GM18508 (cell line): ENCODE results near the gene NCOA5.
A peak's percentile ranks its signal among the peaks of the same experiment; 100 is the strongest.
"Not testable (repeated sequence)": the region's sequence is repeated elsewhere in the genome, so short reads cannot be mapped to it uniquely, and the experiment has no call there.

Experiments
- ATAC-seq: cut with Tn5 transposase; IDR thresholded peaks from one replicate; pipeline ENCODE4 v1.9.1; 2021; ENCODE audit warnings: moderate number of reproducible peaks; ENCODE audit not compliant: insufficient read depth, unreplicated experiment

Gene NCOA5

DNA sequence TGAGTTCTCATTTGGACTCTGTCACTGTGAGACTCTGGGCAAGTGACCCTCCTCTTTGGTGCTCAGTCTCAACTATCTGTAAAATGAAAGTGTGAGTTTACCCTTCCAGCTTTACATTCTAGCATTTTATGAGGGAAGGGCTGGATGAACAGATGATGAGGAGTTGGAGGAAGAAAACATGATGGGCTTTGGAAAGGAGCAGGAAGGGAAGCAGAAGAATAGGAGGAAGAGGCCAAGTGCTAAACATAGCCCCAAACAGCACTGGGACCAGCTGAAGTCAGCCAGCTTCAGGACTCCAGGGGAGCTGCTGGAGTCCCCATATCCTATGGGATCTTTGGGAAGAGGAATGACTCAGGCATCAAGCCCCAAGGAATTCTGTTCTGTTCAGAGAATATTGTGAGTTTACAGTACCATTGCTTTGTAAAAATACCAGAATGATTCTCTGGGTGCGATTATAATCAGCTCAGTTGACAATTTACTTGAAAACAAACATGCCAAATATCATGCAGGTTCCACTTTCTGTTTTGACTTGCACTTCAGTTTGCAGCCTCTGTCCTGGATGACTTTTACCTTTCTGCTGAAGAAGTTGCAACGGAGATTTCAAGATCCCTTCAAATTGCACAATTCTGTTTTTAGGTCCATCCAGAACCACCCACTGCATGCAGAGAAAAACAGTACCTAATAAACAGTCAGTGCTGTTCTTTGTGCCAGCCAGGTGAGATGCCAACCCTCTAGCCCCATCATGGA, 31.6 kb upstream of the NCOA5 start:
- no peak for ATAC-seq

DNA sequence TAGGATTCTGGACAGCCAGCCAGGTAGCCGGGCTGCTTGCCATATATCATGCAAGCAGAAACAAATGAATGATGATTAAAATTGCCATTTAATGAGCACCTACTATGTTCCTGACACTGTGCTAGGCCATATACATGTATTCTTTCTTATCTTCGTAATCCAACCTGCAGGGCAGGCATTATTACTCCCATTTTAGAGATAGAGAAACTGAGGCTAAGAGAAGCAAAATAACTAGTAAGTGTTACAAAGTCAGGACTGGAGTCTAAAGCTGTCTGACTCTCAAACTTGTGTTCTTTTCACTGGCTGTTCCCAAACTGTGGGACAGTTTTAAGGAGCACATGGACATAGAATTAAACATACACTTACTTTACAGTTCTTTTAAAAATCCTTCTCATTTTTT, 30.4 kb upstream of the NCOA5 start:
- no peak for ATAC-seq

DNA sequence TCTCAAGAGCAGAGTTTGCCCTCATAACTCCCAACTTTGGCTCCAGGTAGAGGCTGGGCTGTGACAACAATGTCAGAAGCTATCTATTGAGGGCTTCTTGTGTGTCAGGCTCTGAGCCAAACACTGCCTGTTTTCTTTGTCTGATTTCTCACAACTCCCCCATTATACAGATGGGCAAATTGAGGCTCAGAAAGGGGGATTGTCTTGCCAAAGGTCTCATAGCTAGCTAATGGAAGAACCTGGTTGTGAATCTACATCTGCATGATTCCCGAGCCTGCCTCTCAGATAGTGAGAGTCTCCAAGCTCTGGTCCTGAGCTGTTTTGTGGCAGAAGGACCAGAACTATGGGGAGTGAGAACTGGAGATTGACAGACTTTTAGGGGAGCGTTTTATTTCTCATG, 29.8 kb upstream of the NCOA5 start:
- no peak for ATAC-seq

DNA sequence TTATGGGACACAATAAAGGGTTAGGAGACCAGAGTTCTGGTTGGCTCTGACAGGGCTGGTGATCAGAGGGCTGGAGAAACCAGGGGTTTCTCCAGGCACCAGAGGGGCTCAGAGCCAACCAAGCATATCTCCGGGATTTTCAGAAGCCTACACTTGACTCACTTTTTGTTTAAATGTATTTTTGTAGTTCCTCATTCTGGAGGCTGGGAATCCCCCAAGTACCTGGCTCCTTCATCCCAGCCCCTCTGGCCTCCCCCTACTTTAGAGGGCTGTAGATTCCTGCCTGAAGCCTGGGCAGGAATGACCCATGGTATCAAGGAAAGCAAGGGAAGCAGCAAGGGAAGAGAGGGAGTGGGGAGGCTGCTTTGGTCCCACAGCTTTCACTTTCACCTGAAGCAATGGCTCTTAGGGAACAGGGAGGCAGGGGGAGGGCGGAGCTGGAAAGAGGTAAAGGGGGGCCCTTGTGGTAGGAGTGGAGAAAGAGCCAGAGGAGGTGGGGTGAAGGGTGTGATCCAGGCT, 29.3 kb upstream of the NCOA5 start:
- ATAC-seq = no peak

DNA sequence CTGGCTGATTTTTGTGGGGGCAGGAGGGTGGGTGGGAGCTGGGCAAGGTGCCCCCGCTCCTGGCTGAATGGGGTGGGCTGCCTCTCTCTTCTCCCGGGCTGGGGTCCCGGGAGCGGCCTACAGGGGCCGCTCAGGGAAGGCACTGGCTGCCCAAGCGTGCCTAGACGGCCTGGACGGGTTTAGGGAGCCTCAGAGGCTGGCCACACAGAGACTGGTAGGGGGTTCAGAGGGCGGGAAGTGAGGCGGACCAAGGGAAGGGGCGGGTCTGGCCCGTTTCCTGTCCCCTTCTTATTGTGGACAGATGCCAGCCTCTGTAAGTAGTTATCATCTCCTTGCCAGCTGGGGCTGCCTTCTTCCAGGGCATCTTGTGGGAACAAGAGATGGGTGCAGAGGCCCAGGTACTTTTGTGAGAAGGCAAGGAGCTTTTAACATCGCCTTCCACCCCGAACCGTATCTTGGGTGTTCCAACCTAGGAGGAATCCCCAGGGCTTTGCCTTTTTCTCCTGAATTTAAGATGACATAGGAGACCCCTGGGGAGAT, 28.8 kb upstream of the NCOA5 start:
- no peak for ATAC-seq

DNA sequence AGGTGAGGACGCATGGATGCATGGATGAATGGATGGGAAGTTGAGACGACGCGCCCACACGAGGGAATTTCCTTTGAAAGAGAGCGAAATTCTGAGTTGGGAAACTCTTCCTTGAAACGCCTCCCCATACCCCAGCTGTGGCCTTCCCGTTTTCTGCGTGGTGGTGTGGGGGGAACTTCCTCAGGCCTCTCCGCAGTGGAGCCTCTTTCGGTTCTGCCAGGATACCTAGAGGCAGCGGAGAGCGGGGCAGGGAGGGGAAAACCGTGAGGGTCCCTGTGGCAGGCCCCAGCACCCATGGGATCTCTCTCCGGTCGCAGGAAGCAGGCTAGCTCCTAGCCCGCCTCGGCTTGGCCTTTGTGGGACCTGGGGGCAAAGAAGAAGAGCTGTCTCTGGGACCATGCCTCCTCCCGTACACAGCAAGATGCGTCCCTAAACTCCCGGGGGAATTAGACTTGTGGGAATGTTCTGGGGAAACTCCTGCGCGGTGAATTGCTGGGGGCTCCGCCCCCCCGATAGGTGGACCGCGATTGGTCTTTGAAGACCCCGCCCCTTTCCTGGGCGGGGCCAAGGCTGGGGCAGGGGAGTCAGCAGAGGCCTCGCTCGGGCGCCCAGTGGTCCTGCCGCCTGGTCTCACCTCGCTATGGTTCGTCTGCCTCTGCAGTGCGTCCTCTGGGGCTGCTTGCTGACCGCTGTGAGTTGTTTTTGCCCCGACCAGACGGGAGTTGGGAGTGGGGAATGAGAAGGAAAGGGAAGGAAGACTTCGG, 28.1 kb upstream of the NCOA5 start, which contains the start of gene CD40:
CD40 (plus strand) TSS at position 611 of the 764 bp plus-strand sequence; CDS start at position 641, 30 bp downstream.
- no peak for ATAC-seq

DNA sequence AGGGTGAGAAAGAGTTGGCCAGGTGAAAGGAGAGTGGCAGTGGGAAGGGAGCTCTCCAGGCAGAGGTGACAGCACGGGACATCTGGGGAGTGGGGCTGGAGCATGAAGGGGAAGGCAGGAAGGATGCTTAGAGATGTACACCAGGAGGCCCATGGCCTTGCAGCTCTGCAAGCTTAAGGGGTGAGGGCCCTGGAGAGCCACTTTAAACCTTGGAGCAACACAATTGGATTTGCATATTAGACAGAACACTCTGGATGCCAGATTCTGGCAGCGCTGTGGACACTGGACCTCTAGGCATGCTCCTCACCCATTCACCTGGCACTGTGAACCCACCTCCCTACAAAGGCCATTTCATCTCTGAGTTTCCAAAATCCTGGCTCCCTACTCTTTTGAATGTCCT, 24.7 kb upstream of the NCOA5 start:
- no peak for ATAC-seq

DNA sequence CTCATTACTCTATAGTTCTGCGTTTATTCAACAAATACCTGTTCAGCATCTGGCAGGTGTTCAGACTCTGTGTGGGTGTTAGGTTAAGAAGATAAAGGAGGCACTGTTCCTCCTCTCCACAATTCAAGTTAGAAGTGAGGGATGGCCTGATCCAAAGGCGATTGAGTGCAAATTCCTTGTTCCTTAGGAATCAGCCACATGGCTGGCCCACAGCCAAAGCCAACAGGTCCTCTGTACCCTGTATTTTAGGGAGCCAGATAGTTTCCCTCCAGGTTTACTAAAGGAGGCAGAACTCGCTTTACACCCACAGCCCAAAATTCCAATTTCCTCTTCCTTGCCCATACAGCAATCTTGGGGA, 23.3 kb upstream of the NCOA5 start:
- no peak for ATAC-seq

DNA sequence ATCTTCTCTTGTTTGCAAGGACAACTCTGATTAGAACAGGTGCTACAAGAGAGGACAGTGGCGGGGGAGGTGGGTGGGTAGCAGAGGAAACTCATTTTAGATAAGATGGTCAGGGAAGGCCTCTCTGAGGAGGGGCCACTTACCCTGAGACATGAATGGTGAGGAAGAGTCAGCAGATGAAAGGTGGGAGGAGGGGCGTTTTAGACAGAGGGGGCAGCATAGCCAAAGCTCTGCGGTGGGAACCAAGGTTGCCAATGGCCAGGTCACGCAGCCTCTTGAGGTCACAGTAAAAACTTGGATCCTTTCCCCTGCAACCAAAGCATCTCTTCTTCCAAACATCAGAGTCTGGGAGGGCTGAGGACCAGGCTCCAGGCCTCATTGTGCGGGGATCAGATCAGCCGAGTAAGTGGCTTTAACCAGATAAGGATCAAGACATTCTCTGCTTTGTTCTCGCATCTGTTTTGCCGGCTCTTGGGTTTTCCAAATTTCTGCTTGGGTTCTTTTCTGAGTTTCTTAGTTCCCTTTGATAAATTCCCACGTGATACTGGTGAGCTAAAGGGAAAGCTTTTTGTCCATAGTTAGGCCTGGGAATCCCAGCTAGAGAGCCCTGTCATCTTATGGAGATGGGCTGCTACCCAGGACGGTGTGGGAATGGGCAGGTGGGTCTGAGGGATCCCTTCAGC, 22.8 kb upstream of the NCOA5 start:
- no peak for ATAC-seq

DNA sequence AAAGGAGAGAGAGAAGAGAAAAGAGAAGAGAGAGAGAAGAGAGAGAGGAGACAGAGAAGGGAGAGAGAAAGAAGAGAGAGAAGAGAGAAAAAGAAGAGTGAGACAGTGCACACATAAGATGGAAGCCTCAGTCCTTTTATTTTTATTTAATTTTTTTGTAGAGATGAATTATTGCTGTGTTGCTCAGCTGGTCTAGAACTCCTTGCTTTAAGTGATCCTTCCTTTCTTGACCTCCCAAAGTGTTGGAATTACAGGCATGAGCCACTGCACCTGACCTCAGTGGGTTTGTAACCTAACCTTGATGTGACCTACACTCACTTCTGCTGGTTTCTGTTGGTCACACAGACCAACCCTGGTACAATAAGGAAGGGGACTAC, 22.1 kb upstream of the NCOA5 start:
- ATAC-seq = no peak

DNA sequence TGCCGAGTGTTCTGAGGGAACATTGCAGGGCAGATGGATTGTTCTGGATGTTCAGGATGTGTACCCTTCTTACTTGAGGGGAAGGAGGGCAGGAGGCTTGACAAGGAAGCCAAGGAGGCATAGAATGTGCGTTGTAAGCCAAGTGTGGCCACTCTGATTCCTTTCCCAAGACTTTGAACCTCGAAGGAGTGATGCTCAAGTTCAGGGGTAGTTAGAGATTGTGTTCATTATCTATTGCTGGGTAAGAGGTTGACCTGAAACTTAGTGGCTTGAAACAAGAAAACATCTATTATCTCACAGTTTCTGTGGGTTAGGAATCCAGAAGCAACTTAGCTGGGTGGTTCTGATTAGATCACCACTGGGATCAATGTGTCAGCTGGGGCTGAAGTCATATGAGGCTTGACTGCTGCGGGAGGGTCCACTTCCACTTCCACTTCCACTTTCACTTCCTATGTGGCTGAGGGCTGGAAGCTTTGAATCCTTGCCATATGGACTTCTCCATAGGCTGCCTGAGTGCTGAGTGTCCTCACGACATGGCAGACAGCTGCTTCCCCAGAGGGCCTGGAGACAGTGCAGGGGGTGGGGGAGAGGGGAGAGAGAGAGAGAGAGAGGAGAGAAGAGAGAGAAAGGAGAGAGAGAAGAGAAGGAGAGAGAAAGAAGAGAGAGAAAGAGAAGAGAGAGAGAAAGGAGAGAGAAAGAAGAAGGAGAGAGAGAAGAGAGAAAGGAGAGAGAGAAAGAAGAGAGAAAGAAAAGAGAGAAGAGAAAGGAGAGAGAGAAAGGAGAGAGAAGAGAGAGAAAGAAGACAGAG, 21.5 kb upstream of the NCOA5 start:
- ATAC-seq = no peak

DNA sequence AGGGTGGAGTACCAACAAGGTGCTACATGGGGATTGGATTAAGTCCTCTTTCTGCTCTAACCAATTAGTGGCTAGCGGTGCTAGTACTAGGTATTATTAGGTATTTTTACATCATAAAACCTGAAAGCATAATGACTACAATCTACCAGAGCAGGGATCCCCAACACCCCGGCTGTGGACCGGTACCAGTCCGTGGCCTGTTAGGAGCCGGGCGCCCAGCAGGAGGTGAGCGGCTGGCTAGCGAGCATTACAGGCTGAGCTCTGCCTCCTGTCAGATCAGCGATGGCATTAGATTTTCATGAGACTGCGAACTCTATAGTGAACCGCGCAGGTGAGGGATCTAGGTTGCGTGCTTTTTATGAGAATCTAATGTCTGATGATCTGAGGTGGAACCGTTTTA, 19.2 kb upstream of the NCOA5 start:
- no peak for ATAC-seq

DNA sequence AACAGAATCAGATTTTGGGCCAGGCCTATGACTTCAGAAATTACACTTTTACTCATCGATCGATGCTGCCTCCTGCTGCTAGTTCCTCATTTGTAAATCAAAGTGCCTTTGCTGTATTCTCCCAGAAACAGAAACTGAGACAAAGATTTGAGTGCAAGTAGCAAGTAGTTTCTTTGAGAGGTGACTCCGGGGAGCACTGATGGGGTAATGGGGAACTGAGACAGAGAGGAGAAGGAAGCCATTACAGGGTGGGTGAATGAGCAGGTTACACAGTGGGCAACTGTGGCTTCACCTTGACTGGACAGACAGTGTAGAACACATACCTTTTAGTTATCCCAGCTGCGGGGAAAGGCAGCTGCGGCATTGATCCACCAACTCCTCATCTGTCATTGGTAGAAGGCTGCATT, 18.7 kb upstream of the NCOA5 start:
- peak; percentile 59 for ATAC-seq

DNA sequence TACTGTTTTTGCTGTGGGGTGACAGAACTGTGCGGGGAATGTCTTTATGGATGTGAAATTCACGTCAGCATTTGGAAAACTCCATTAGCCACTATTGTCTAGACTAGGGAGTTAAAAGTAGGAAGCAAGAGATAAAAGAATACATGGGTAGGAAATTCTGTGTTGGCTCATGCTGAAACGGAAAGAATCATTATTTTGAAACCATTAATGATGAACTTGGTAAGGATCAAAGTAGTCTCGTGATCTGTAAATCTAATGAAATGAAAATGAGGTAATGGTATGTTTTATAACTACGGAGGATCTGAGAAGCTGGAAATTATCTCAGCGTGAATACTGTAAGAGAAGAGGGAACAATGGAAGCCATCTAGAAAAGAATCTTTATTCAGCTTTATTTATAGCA, 17.3 kb upstream of the NCOA5 start:
- no peak for ATAC-seq

DNA sequence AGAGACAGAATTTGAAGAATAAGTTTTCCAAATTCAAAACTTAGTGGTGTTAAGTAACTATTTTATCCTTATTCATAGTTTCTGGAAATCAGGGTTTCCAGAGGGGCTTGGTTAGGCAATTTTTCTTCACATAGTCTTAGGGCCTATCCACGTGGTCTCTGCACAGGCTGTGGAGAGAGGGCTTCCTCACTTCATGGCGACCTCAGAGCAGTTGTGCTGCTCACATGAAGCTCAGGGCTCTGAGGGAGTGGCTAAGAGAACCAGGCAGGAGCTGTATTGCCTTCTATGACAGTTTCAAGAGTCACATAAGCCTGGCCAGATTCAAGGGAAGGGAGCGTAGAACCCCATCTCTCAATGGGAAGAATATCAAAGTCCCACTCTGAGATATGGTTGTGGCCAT, 14.5 kb upstream of the NCOA5 start:
- no peak for ATAC-seq

DNA sequence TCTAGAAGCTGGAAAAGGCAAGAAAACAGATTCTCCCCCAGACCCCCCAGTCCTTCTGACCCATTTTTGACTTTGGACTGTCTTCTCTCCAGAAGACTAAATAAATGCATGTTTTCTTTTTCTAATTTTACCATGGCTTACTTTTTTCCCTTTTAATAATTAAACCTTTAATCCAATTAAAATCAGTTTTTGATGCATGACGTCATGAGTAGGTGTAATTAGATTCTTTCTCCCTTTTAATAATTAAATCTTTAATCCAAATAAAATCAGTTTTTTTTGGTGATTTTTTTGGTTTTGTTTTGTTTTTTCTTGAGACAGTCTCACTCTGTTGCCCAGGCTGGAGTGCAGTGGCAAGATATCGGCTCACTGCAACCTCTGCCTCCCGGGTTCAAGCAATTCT, 13.2 kb upstream of the NCOA5 start:
- ATAC-seq = no peak

DNA sequence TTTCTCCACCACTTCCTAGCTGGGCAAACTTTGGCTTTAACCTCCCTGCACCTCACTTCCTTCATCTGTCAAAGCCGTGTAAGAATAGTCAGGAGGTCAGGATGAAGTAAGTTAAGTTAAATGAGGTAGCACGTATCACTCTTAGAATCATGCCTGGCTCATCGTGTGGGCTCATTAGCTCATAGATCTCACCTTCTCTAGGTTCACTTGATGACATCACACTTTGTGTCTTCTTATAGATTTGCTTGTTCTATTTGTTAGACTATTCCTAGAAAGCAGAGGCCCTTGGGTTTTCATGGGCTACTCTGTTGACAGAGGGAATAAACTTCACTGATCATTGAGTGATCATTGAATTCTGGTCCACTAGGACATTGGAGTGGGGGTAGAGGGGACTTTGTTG, 12.2 kb upstream of the NCOA5 start:
- no peak for ATAC-seq

DNA sequence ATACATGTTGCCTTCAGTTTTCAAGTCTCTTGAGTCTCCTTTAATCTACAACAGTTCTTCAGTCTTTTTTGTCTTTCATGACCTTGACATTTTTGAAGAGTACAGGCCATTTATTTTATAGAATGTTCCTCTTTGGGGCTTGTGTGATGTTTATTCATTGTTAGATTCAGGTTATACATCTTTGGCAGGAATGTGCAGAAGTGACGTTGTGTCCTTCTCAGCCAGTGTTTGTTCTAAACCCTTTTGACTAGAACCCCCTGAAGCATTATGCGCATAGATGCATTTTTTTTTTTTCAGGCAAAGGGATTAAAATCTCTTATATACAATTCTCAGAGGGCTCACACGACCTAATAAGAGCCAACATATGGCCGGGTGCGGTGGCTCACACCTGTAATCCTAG, 11.2 kb upstream of the NCOA5 start:
- no peak for ATAC-seq

DNA sequence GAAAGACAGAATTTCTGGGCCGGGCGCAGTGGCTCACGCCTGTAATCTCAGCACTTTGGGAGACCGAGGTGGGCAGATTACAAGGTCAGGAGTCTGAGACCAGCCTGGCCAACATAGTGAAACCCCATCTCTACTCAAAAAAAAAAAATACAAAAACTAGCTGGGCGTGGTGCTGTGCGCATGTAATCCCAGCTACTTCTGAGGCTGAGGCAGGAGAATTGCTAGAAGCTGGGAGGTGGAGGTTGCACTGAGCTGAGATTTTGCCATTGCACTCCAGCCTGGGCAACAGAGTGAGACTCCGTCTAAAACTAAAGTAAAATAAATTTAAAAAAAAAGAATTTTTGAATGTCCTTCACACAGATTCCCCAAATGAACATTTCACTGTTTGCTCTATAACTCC, 10.7 kb upstream of the NCOA5 start:
- not testable (repeated sequence) for ATAC-seq
